Stomach (tissue), 9 donors: ENCODE data around the gene NGRN. TPM values are rescaled to one million over a fixed set of nuclear protein-coding genes. Genes with fewer than 3 reads are reported as not detected.

Experiments used
- DNase-seq, 2 donors: peaks; one replicate each; pipeline versions ENCODE4 v3.0.0 to v3.0.0-alpha.2; 2013 to 2019
- H3K27ac ChIP-seq, 5 donors: fragments of 200-600 bp in 4 of 5; sonication (generic) in 4 of 5; one replicate each; pipeline ENCODE4 v1.5.1; 2013 to 2019; ENCODE audit warnings: mild to moderate bottlenecking in 1 of 5, moderate library complexity in 1 of 5
- H3K27me3 ChIP-seq, 3 donors: fragments of 200-600 bp; sonication (generic); one replicate each; pipeline ENCODE4 v1.5.1; 2017 to 2019; ENCODE audit warnings: mixed run types in 1 of 3
- H3K36me3 ChIP-seq, 4 donors: fragments of 200-600 bp; sonication (generic); 1 replicate in 3 of 4; 2 replicates in 1 of 4; pipeline ENCODE4 v1.5.1; 2016 to 2019
- H3K4me1 ChIP-seq, 4 donors: fragments of 200-600 bp; sonication (generic); one replicate each; pipeline ENCODE4 v1.5.1; 2016 to 2019
- H3K4me3 ChIP-seq, 4 donors: fragments of 200-600 bp; sonication (generic) in 3 of 4; one replicate each; pipeline ENCODE4 v1.5.1; 2016 to 2019; ENCODE audit warnings: mild to moderate bottlenecking in 1 of 4
- H3K9me3 ChIP-seq, 4 donors: fragments of 200-600 bp; sonication (generic); one replicate each; pipeline ENCODE4 v1.5.1; 2016 to 2019
- CTCF ChIP-seq, 7 experiments: fragments of 450-650 bp in 4 of 7; fragments of 200-600 bp in 3 of 7; sonication (generic) in 3 of 7; IDR thresholded peaks; one replicate each; pipeline ENCODE4 v1.5.1; 2016 to 2019; ENCODE audit warnings: antibody characterized with exemption in 7 of 7, control low read depth in 2 of 7, mild to moderate bottlenecking in 1 of 7
- EP300 ChIP-seq: sonication (generic); formaldehyde crosslinking; IDR thresholded peaks from one replicate; pipeline ENCODE4 v1.6.1; 2017; ENCODE audit warnings: antibody characterized with exemption
- POLR2A ChIP-seq, 4 donors: fragments of 450-650 bp; IDR thresholded peaks; one replicate each; pipeline ENCODE4 v1.6.1; 2016; ENCODE audit warnings: antibody characterized with exemption in 4 of 4, control low read depth in 2 of 4, mild to moderate bottlenecking in 1 of 4, moderate library complexity in 1 of 4
- POLR2AphosphoS5 ChIP-seq, 3 donors: sonication (generic); formaldehyde crosslinking; IDR thresholded peaks; one replicate each; pipeline ENCODE4 v1.6.1; 2016; ENCODE audit warnings: antibody characterized with exemption in 3 of 3
- WGBS, 5 donors: extraction: QIAGEN DNeasy Blood & Tissue Kit in 3 of 5; methylation state at CpG; one replicate each; pipeline versions ENCODE4 v1.1.5 to v1.1.7; 2013 to 2018; 5-methylcytosine and 5-hydroxymethylcytosine counted together
- intact Hi-C: fragments of 100-400 bp; cut with DNase I; formaldehyde crosslinking; loops from one replicate; pipeline ENCODE4 v1.15.1; 2023; ENCODE audit warnings: low total_unique reads
- polyA plus RNA-seq, 3 donors: library from polyadenylated mRNA; stranded (reverse); fragments of 200-250 nt; gene quantifications; one replicate each; pipeline ENCODE4 v1.2.3, GENCODE V29; 2013
- small RNA-seq, 4 donors: library from RNA; depleted of rRNA; stranded (forward); fragments of <200 nt; gene quantifications; one replicate each; pipeline ENCODE3, GENCODE V24; 2016
- total RNA-seq, 5 donors: library from RNA; depleted of rRNA; stranded (reverse); fragments of >200 nt; gene quantifications; one replicate each; pipeline versions ENCODE4 v1.1.0 to v1.2.3, GENCODE V29; 2014 to 2016
- donor health status: healthy with polysubstance abuse.
- donor health status: Bipolar disorder and iron deficiency.
- donor health status: healthy.

Gene NGRN
- total and polyA plus RNA-seq, 8 donors, result 24.0 to 97.4 (median 59.7) TPM

GRCh38 chr15:90320885-90321278, 55.4 kb downstream of the NGRN start:
- Histone ChIP-seq H3K4me3 (no peak overlapping the region), H3K27ac (no peak overlapping the region), H3K36me3 (no peaks in the 10 kb centered on the region), H3K27me3 (no peaks in the 10 kb centered on the region), H3K4me1 (peaks cover 5 to 25% (median 15%) of the 10 kb centered on the region in 4 donors), H3K9me3 (no peaks in the 10 kb centered on the region)
- WGBS, 5 donors, result 76 to 91% (median 81%) methylated on average over 1 of the region's 1 CpG
- no peak for DNase-seq
- intact Hi-C loops, result loop anchor here (10.0 kb wide), 1 partner anchor 154 kb away; no protein-coding TSS in a partner anchor
- TF ChIP-seq CTCF (IDR thresholded peaks at IDR 0.05) (no peak), POLR2AphosphoS5 (IDR thresholded peaks at IDR 0.05) (no peak), EP300 (no peak), POLR2A (IDR thresholded peaks at IDR 0.05) (no peak)

Small RNA genes lying within 50 kb of the gene (small RNA-seq; reads per million reads assigned to genes)
- 0 reads per million in 4 donors for gene AC091167.3
- 0 reads per million in 4 donors for gene RN7SL736P

Other genes starting within 250 kb of the NGRN start
- gene IDH2, start 163.2 kb upstream of the NGRN start, total RNA-seq, result 100 to 1,000 TPM in 3 of 5 donors, 10 to 100 TPM in 2; 12.3 to 186 (median 125) TPM
- gene IDH2, start 163.2 kb upstream of the NGRN start, polyA plus RNA-seq, result 100 to 1,000 TPM; 109 to 149 (median 109) TPM
- gene SEMA4B, start 64.3 kb upstream of the NGRN start, total RNA-seq, result 100 to 1,000 TPM in 1 of 5 donors, 10 to 100 TPM in 4; 37.9 to 199 (median 54.0) TPM
- 10 to 100 TPM; 11.3 to 81.4 (median 17.2) TPM for gene SEMA4B, start 64.3 kb upstream of the NGRN start, polyA plus RNA-seq
- 100 to 1,000 TPM in 1 of 5 donors, 10 to 100 TPM in 4; 27.4 to 166 (median 36.6) TPM for gene CIB1, start 31.7 kb upstream of the NGRN start, total RNA-seq
- 100 to 1,000 TPM; 128 to 206 (median 158) TPM for gene CIB1, start 31.7 kb upstream of the NGRN start, polyA plus RNA-seq
- 10 to 100 TPM in 1 of 5 donors, 1 to 10 TPM in 2, under 1 TPM in 1, not detected in 1; under 0.01 to 26.6 (median 5.9) TPM for gene GDPGP1, start 31.5 kb upstream of the NGRN start, total RNA-seq
- 1 to 10 TPM in 2 of 3 donors, under 1 TPM in 1; 0.92 to 3.2 (median 2.4) TPM for gene GDPGP1, start 31.5 kb upstream of the NGRN start, polyA plus RNA-seq
- gene TTLL13, start 16.1 kb upstream of the NGRN start, total RNA-seq, result not detected
- gene TTLL13, start 16.1 kb upstream of the NGRN start, polyA plus RNA-seq, result under 1 TPM in 1 of 3 donors, not detected in 2; 0.10 TPM
- gene ZNF774, start 86.6 kb downstream of the NGRN start, total RNA-seq, result 1 to 10 TPM in 4 of 5 donors, under 1 TPM in 1; 0.58 to 7.1 (median 2.9) TPM
- 1 to 10 TPM in 2 of 3 donors, under 1 TPM in 1; 0.93 to 2.0 (median 1.2) TPM for gene ZNF774, start 86.6 kb downstream of the NGRN start, polyA plus RNA-seq
- gene IQGAP1, start 122.6 kb downstream of the NGRN start, total RNA-seq, result 100 to 1,000 TPM in 3 of 5 donors, 10 to 100 TPM in 2; 74.1 to 222 (median 160) TPM
- 10 to 100 TPM; 22.3 to 64.5 (median 43.7) TPM for gene IQGAP1, start 122.6 kb downstream of the NGRN start, polyA plus RNA-seq